ENCODE data around the gene RUNX1.

GRCh38 chr21:35036465-35037383, 12.4 kb downstream of the RUNX1 start:
- TF ChIP-seq FOXM1 (IDR thresholded peaks at IDR 0.05; ENCODE audit: borderline replicate concordance) (no peak), SP1 (IDR thresholded peaks at IDR 0.05) (no peak)

Measured in HEK293T (cell line).